ENCODE measurements around the gene MACC1. TPM values are rescaled to one million over a fixed set of nuclear protein-coding genes. Genes with fewer than 3 reads are reported as not detected.

MACC1 gene
- total and polyA plus RNA-seq, 10 of the 15 experiments (the other 5 are each of a cell fraction or from before 2014, with no cell fraction given) = 6.0 to 61.1 (median 12.7) TPM

DNA sequence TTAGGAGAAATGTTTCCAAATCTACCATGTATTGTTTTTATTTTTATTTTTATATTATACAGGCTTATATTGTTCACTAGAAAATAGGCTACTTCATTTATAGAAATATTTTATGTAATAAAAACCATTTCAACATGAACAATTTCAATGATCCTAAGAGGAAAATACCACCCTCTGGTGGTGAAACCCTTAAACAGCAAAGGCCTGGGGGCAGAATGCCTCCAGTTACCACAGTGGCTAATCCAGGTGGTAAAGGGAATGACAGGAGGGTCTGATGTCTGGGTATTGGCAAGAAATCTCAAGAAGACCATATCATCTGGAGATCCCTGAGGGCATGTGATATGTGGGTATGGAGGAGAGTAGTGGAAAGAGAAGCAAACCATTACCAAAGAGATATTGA lies 19.3 kb downstream of the MACC1 start:
- intact Hi-C loops (cut with micrococcal nuclease; ENCODE audit: unreplicated experiment) = loop anchor here (2.0 to 5.0 kb wide), 2 partner anchors 41 to 216 kb away; no protein-coding TSS in a partner anchor
- H3K9ac ChIP-seq (ENCODE audit: control insufficient read depth, insufficient read depth, low read length) = no peak overlapping the region
- H3K4me3 ChIP-seq = no peak overlapping the region
- H3K4me1 ChIP-seq (ENCODE audit: control insufficient read depth, insufficient read depth, low read length) = peaks cover 30% of the 10 kb centered on the region
- RAD21 ChIA-PET (ENCODE audit: unreplicated experiment) = interaction anchor here (0.9 to 7.6 kb wide), 14 partner anchors 21 to 444 kb away, joined by 3 to 57 read pairs (median 9); partner anchors contain the start of genes ITGB8 and MACC1
- H3K36me3 ChIP-seq (ENCODE audit: control insufficient read depth in 2 of 2, insufficient read depth in 2 of 2, low read length in 1 of 2) = no peaks in the 10 kb centered on the region; a peak in 2 of 4 replicates
- CTCF ChIA-PET = interaction anchor here (0.8 to 5.9 kb wide), 17 partner anchors 15 to 444 kb away, joined by 3 to 49 read pairs (median 5); no protein-coding TSS in a partner anchor
- SMC1A ChIA-PET (ENCODE audit: uncharacterized antibody, unreplicated experiment) = interaction anchor here (0.6 to 2.9 kb wide), 20 partner anchors 9 to 215 kb away, joined by 3 to 43 read pairs (median 6); partner anchors contain the start of gene MACC1
- no peaks in the 10 kb centered on the region for H3K27me3 ChIP-seq (replicated peaks in 1 of 2; ENCODE audit: control insufficient read depth in 2 of 2, insufficient read depth in 2 of 2, low read length in 1 of 2)
- no TSS peak for BruUV-seq (replicated peaks)
- H3K9me3 ChIP-seq (replicated peaks; ENCODE audit: control insufficient read depth, insufficient read depth, low read length) = no peaks in the 10 kb centered on the region; the same call in 2 of the 3 replicates
- H2AFZ ChIP-seq (ENCODE audit: control insufficient read depth, low read depth, low read length) = no peak overlapping the region
- TF ChIP-seq RAD21 (IDR thresholded peaks at IDR 0.05; ENCODE audit: insufficient read depth, low read depth, low read length) = peak; percentile 40; the same call in 1 of the 2 replicates
- TF ChIP-seq CBFB (IDR thresholded peaks at IDR 0.05; ENCODE audit: low read depth) = no peak
- TF ChIP-seq TCF3 (IDR thresholded peaks at IDR 0.05; ENCODE audit: borderline replicate concordance, insufficient read depth, low read depth, low read length) = no peak
- TF ChIP-seq, protein P1, sequence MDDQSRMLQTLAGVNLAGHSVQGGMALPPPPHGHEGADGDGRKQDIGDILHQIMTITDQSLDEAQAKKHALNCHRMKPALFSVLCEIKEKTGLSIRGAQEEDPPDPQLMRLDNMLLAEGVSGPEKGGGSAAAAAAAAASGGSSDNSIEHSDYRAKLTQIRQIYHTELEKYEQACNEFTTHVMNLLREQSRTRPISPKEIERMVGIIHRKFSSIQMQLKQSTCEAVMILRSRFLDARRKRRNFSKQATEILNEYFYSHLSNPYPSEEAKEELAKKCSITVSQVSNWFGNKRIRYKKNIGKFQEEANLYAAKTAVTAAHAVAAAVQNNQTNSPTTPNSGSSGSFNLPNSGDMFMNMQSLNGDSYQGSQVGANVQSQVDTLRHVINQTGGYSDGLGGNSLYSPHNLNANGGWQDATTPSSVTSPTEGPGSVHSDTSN (IDR thresholded peaks at IDR 0.05; ENCODE audit: insufficient replicate concordance, low read depth, low read length) = no peak
- TF ChIP-seq SMC3 (IDR thresholded peaks at IDR 0.05; ENCODE audit: borderline replicate concordance, low read length) = peak; percentile 33; the same call in 1 of the 2 replicates
- TF ChIP-seq CTCF (IDR thresholded peaks at IDR 0.05 in 2 of 3, conservative IDR thresholded peaks at IDR 0.05 in 1 of 3; ENCODE audit: control insufficient read depth in 2 of 3, extremely low read depth in 1 of 3, insufficient read depth in 1 of 3, low read depth in 3 of 3, low read length in 3 of 3) = peak; percentile 38 to 48 (median 47); a peak in 5 of 6 replicates
- H3K27ac ChIP-seq (ENCODE audit: control insufficient read depth, insufficient read depth) = no peak overlapping the region
- DNase-seq (ENCODE audit: low read depth, low spot score) (no peak), ATAC-seq (no peak), FAIRE-seq (no peak)
- H4K20me1 ChIP-seq (ENCODE audit: control insufficient read depth, insufficient read depth) = no peaks in the 10 kb centered on the region
- POLR2A ChIA-PET = interaction anchor here (1.2 to 2.3 kb wide), 5 partner anchors 15 to 118 kb away, joined by 3 to 6 read pairs (median 3); no protein-coding TSS in a partner anchor
- in situ Hi-C loops (cut with MboI) = no loop called here
- H3K79me2 ChIP-seq (ENCODE audit: control insufficient read depth, insufficient read depth, low read length) = peaks cover 38% of the 10 kb centered on the region
- no peak overlapping the region for H3K4me2 ChIP-seq (ENCODE audit: control insufficient read depth, insufficient read depth)

Measured in GM12878 (cell line).